ENCODE results near the gene ARIH2. TPM values are rescaled to one million over a fixed set of nuclear protein-coding genes. Genes with fewer than 3 reads are reported as not detected.

ARIH2 gene
- total and polyA plus RNA-seq, 9 of the 15 experiments (the other 6 are each of a cell fraction or from before 2014, with no cell fraction given) = 27.0 to 120 (median 108) TPM

DNA sequence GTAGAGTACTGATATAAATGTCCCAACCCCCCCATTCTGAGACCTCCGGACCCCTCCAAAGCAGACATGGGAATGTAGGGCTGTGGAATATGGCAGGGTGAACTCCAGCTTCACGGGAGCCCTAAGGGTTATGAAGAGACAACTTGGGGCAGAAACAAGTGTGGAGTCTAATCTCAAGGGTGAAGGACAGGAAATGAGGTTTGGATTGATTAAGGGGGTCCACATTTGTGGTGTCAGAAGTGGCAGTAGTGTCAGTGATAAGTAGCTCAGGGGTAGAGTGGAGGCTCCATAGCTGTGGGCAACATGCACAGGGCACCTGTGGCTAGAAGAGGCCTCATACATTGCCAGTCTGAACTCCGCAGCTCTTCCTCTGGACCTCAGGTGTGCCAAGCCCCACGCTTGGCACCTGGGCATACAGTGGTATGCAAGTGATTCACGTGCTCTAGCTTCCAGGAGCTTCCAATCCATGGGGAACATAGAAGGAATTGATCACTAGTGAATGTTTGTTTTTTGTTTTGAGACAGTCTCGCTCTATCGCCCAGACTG, 67.3 kb downstream of the ARIH2 start:
- no peak overlapping the region for H3K9ac ChIP-seq (ENCODE audit: insufficient read depth in 1 of 2, low read depth in 2 of 2, low read length in 2 of 2)
- CTCF ChIA-PET (ENCODE audit: low intra/inter-chr PET ratio) = no interaction called here
- FAIRE-seq (no peak), DNase-seq (ENCODE audit: extremely low read depth in 1 of 4, low spot score in 3 of 4) (no peak), ATAC-seq (no peak)
- no TSS peak for BruUV-seq (replicated peaks)
- POLR2A ChIA-PET = interaction anchor here (0.5 to 2.0 kb wide), 3 partner anchors 12 to 135 kb away, joined by 3 to 5 read pairs (median 4); partner anchors contain the start of gene USP19
- in situ Hi-C loops (cut with MboI) (no loop called here), intact Hi-C loops (cut with micrococcal nuclease) (loop anchor here (5.0 kb wide), 1 partner anchor 171 kb away; no protein-coding TSS in a partner anchor)
- H3K9me3 ChIP-seq (replicated peaks; ENCODE audit: control insufficient read depth, insufficient read depth, low read depth, low read length) = no peaks in the 10 kb centered on the region
- H3K4me1 ChIP-seq (replicated peaks in 1 of 2; ENCODE audit: control insufficient read depth in 2 of 2, insufficient read depth in 2 of 2, low read length in 2 of 2) = peaks cover 9 to 21% of the 10 kb centered on the region in 2 experiments
- no peak overlapping the region for H2AFZ ChIP-seq (ENCODE audit: low read depth, low read length)
- no peak overlapping the region for H3K4me2 ChIP-seq (ENCODE audit: insufficient read depth, low read length)
- no peaks in the 10 kb centered on the region for H3K27me3 ChIP-seq (ENCODE audit: control insufficient read depth in 2 of 2, insufficient read depth in 2 of 2, low read length in 2 of 2)
- TF ChIP-seq GABPA (tag; conservative IDR thresholded peaks at IDR 0.05; ENCODE audit: low read depth) (no peak), POLR2AphosphoS5 (IDR thresholded peaks at IDR 0.05; ENCODE audit: control insufficient read depth, insufficient read depth, low read depth, low read length) (peak; percentile 24; the same call in 1 of the 2 replicates), POLR2A (conservative IDR thresholded peaks at IDR 0.05) (peak; percentile 40; the same call in 1 of the 2 replicates), U2AF1 (optimal IDR thresholded peaks at IDR 0.05; ENCODE audit: low read depth, low read length) (no peak), C11orf30 (IDR thresholded peaks at IDR 0.05; ENCODE audit: low read depth) (no peak), ZHX1 (conservative IDR thresholded peaks at IDR 0.05; ENCODE audit: low read length) (no peak)
- 84% methylated on average over 7 of the region's 7 CpGs for WGBS (ENCODE audit: insufficient coverage, low coverage, missing lambda C conversion rate)
- H3K79me2 ChIP-seq (ENCODE audit: control insufficient read depth, insufficient read depth, low read length) = no peaks in the 10 kb centered on the region
- H3K9me1 ChIP-seq (ENCODE audit: control insufficient read depth, insufficient read depth, low read length) = no peaks in the 10 kb centered on the region
- no peak overlapping the region for H3K27ac ChIP-seq (ENCODE audit: extremely low read depth, low read depth, low read length)
- H4K20me1 ChIP-seq (replicated peaks; ENCODE audit: control insufficient read depth, insufficient read depth, low read length) = no peaks in the 10 kb centered on the region
- no peak overlapping the region for H3K4me3 ChIP-seq
- peaks cover 45% of the 10 kb centered on the region; the same call in 2 of the 3 replicates for H3K36me3 ChIP-seq (ENCODE audit: control insufficient read depth, insufficient read depth, low read length)
